ENCODE measurements around the gene APOD.
"Not testable (repeated sequence)": the region's sequence is repeated elsewhere in the genome, so short reads cannot be mapped to it uniquely, and the experiment has no call there.

Gene APOD

DNA sequence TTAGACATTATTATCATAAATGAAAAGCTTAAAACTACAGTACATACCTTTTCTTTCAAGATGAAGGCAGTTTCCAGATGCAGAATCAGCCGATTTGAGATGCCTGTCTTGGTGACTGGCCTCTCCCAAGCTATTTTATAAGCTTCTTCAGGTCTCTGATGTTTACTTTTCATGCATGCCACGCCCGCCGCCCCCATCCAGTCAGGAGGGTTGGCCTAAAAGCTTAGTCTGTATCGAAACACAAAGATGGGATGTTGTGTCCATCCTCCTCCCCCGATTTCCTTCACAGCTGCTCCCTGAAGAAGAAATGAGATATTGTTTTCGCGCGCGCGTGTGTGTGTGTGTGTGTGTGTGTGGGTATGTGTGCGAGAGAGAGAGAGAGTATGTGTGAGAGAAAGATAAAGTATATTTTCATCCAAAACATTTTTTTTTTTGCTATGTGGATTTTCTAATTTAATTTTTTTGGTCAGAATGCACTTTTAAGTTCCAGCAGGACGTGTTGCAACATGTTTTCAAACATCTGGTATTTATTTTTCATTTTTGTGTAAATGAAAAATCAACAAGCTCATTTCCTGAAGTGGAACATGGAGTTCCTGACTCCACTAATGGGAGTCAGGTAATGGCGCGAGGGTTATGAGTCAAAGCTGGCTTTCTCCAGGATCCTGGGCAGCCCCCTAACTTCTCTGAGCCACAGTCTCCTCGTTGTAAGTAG, at the start of gene APOD:
Gene APOD (minus strand): TSS at position 110 of the 712 bp plus-strand sequence. CDS start 4,479 bp downstream, outside the sequence.
- DNase-seq = no peak

DNA sequence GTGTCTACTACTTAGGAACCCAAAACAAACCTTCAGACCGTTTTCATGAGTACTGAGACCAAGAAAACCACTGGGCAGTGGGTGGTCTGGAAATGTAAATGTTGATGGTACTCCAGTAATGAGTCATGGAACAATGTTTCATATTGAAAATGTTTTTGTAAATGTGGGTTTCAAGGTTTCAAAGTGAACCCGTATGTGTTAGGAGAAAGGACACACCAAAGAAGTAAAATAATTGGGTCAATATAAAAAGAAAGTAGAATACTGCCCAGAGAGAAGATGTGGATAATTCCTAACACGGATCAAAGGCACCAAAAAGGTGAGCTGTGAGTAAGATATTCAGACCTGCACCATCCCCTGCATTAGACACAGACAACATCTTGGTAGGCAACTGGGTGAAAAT, 49.6 kb upstream of the APOD start:
- not testable (repeated sequence) for DNase-seq

DNA sequence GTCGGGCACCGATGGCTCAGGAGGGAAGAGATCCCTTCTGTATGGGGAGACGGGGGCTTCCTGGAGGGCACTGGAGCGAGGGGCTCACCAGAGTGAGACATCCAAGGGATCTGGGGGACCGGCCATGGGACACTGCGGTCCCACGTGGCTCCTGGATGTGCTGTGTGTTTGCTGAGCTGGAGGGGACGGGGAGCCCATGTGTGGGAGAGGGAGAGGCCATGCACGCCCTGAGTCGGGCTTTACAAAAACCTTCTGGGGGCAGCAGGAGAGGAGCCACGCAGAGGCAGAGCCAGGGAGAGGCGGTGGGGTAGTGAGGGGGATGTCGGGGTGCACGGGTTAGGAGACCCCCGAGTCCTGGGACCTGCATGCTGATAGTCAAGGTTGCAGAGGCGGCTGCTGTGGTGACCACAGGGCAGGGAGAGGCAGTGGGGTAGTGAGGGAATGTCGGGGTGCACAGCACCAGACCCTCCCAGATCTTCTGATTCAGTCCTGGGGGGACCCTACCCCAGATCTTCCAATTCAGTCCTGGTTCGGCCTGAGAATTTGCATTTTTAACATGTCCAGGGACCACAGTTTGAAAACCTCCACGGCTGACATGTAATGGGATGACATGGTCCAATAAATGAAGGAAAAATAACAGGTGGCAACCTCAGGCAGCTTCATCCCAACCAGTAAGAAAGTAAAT, 48.9 kb upstream of the APOD start:
- not testable (repeated sequence) for DNase-seq

DNA sequence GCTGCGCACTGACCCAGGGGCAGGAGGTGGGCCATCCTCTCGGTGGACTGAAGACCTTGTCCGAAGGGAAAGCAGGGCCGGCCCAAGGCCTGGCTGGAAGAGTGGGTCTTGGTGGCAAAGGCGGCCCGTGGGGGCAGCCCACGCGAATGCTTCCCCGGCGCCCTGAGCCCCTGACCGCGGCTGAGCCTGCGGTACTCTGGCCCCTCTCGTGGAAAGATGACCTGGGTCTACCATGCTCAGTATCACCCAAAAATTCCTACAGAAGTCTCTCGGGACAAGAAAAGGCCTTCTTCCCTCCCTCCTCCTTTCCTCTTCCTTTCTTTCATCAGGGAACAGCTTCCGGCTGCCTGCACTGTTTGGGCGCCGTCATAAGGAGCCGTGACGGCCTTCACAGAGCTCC, 48.3 kb upstream of the APOD start:
- not testable (repeated sequence) for DNase-seq

DNA sequence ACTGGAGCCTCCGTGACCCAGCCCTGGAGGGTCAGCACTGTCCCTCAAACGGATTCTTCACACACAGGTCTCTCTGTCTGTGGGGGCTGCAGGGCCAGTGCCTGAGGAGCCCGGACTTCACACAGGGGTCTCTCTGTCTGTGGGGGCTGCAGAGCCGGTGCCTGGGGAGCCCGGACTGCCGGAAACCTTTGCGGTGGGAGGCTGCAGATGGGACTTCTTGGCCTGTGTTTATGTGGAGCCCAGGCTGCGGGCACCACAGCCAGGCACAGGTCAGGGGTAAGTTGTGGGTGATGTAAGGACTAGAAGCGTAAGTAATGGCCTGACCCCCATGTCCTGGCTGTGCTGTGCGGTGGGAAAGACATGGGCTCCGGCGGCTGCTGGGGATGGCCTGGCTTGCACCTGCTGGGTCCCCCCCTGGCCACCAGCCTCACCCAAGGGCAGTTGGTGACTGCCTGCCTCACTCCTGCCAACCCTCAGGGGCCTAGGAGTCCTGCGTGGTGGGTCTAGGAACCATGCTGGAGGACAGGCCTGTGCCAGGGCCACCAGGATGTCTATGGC, 47.3 kb upstream of the APOD start:
- DNase-seq = not testable (repeated sequence)

DNA sequence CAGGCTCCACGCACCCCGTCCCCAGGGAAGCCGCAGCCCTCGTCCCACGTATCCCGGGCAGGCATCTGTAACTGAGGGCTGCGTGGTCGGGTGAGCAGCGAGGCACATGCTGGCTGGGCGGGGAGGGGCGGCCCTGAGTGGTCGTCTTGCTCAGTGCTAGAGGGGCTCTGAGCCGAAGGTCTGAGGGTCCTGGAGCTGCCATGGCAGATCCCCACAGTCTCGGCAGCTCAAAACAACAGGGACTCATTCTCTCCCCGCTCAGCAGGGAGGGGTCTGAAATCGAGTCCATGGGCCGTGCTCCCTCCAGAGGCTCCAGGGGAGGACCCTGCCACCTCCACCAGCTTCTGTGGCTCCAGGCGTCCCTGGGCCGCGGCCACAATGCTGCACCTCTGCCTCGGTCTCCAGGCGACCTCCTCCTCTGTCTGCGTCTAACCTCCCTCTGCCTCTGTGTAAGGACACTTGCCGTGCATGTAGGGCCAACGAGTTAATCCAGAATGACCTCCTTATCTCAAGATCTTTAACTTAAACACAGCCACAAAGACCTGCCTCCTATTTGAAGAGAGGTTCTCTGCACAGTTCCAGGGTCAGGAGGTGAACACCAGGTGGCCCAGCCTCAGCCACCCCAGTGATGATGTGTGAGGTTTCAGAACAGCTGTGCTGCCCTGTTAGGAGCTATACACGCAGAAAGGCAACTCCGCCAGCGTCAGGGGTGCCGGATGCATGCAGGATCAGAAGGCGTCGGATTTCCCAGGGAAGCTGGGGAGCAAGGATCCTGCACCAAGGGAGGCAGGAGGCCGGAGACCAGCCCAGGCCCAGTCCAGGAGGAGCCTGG, 46.6 kb upstream of the APOD start:
- DNase-seq = not testable (repeated sequence)

DNA sequence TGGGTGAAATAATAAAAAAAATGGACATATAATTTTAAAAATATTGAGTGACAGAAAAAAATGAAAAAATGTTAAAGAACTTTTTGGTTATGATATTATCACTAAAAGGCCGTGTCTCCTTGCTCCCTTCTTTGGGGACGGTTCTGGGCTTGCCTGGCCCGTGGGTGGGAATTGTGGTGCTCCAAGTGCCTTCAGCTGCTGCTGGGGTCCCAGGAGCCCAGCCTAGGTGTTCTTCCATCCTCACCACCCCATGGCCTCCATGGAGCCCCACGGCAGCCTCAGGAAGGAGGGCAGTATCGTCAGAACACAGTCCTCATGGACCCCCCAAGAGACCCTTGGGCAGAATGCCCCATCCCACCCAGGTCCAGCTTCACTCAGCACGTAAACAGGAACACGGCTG, 45.9 kb upstream of the APOD start:
- DNase-seq = not testable (repeated sequence)

DNA sequence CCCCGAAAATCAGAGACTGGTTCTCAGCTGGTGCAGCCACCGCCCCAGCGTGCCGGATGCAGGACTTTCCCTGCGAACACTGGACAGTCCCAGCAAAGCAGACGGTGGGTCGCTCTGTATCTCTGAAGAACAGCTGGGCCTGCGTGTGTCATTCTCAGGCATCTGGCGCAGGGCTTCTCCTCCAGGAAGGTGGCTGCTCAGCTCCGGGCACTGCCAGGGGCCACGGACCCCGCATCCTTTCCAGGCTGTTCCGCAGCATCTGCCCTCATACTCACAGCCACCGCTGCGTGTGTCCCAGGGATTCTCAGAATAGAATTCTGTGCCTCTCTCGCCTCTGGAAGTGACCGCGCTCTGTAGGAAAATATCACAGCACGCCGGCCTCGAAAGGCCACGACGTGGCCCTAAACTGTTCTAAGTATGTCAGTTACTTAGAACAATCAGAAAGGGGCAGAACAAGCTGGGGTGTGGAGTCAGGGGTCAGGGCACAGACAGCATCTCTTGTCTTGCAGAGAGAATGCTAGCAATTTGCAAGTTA, 44.7 kb upstream of the APOD start:
- DNase-seq = not testable (repeated sequence)

DNA sequence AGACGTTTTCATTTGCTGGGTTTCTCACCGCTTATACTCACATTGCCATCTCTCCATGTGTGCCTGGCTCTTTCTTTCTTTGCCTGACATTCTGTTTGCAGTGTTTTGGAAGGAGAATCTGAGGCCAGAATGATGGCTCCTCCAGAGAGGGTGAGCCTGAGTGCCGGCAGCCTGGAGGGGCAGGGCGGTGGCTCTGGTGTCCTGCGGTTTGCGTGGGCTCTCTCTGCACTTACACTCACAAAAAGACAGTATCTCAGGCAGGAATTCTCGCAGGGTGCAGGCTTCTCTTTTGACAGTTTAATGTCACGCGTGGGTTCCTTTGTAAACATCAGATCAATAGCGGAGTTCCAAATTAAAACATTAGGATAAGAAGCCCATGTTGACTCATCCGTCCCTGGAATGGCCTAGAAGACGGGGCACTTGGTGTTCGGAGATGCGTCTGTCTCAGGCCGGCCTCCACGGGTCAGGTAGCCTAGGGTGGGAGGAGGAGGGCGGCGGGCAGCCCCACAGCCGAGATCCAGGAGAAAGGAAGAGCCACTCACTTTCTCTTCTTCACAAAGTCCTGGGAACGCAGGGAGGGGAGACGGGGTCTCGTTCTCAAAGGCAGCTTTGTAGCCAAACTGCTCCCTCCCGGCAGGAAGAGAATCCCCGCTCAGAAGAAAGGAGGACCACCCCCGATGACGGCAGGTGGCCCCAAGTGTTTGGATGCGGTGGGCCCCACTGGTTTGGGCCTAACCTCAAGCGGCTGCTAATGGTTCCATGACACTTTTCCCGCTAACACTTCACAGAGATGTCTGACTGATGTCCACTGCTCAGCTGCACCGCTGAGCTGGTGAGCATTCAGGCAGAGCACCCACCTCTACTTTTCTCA, 44.0 kb upstream of the APOD start:
- not testable (repeated sequence) for DNase-seq

DNA sequence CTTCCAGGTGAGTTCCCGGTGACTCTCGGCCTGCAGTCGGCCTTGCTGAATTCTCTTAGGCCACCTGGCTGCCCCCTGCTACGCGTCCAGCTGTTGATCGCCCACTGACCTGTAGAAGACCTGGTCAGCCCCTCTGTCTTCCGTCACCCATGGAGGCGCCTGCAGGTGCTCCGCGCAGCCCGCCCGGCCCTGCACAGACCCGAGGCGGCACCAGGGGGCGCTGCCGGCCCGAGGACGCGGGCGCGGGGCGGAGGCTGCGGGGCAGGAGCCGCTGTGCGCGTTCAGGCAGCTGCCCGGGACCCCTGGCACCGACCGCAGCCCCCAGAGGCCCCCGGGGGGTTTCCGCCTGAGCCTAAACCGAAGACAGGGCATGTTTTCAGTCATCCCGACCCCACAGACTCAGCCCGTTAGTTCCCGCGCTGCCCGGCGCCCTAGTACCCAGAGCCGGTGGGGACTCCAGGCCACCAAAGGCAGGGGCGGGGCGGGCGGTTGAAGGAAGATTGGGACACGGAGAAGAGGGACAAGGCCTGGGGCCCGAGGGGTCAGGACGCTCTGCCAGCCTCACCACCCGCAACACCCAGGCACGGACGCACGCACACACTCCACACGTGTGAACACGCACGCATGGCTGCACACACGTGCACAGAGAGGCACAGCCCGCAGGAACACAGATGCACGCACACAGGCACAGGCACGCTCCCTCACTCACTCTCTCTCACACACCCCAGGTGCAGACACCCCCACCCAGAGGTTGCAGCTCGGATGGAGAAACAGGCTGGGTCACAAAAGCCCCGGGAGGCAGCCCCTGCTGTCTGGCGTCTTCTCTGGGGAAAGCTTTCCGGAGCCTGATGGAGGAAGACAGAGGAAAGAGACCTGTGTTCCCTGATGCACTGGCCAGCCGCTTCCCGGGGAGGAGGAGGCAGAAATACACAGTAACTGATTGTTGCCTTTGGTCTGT, 41.1 kb upstream of the APOD start:
- DNase-seq = not testable (repeated sequence)

DNA sequence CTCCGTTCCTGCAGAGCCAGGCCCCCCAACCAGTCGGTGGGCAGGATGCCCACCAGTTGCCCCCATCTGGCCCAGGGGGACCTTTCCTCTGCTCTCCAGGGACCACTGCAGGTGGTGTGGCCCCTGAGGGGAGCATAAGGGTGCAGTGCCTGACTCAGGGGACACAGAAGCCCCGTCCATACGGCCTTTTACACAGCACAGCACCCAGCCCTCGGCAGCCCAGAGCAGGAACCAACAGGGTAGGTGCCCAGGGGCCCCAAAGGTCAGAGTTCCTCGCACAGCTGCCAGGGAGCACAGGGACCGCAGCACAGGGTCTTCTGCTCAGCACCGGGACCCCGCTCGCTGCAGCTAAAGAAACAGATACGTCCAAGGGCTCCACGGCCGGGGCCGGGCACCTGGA, 40.4 kb upstream of the APOD start:
- not testable (repeated sequence) for DNase-seq

DNA sequence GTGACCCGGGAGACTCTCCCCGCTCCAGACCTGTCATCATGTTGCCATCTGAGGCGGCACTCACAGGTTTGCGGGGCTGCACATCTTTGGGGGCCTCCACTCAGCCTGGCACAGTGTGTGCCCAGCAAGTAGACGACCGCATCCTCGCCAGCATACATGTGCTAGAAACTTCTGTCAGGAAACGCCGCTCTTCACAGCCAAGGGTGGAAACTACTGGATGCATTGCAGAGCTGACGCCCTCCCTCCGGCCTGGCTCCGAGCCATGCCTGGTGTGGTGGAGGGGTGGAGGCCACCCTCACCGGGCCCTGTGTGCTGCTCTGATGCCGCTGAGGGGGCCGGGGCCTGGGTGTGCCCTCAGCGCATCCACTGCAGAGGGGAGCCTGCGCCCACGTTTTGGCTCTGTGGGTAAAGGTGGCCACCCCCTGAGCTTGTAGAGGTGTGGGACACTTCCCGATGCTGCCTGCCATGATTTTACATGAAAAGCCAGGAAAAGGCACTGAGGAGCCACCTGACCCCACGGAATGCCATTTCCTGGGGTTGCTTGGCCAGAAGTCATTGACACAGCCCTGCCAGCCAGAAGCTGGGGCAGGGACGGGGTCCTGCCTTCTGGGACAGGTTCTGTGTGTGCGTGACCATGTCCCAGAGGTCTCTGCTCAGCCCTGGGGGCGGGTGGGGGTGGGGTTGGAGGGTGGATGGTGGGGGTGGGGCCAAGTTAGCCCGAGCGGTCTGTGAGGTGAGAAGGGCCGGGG, 39.7 kb upstream of the APOD start:
- not testable (repeated sequence) for DNase-seq

DNA sequence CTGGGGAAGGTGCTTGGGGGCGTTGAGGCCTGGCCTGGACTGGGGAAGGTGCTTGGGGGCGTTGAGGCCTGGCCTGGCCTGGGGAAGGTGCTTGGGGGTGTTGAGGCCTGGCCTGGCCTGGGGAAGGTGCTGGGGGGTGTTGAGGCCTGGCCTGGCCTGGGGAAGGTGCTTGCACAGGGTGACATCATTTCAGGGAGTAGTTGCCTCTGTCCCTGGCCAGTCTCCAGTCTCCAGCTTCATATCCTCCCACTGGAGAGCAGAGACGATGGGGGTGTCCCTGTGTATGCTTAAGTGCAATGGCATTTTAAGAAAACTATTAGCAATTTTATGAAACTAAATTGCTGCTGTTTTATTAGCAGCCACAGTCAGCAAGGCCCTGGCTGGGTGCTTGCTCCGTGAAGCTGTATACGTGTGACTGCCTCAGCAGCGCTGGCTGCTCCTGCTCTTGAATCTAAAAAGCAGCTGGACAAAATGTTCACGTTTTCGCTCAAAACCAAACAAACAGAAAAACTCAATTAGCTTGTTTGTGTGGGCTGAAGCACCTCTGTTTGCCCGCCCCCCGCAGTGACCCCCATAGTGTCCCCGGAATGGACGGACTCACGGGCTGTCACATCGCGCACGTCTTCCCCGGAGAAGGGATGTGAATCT, 38.9 kb upstream of the APOD start:
- not testable (repeated sequence) for DNase-seq

DNA sequence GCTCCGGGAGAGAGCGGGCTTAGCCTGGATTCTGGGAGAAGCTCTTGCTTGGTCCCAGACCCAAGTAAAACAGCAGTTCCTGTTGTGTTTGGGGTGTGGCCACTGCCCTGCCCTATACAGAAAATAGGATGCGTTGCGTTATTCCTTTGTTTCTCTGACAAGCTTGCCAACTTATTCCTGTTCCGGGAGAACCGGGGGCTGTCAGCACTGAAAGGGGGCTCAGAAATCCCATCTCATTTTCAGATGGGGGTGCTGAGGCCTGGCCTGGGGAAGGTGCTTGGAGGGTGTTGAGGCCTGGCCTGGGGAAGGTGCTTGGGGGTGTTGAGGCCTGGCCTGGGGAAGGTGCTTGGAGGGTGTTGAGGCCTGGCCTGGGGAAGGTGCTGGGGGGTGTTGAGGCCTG, 38.3 kb upstream of the APOD start:
- DNase-seq = not testable (repeated sequence)

DNA sequence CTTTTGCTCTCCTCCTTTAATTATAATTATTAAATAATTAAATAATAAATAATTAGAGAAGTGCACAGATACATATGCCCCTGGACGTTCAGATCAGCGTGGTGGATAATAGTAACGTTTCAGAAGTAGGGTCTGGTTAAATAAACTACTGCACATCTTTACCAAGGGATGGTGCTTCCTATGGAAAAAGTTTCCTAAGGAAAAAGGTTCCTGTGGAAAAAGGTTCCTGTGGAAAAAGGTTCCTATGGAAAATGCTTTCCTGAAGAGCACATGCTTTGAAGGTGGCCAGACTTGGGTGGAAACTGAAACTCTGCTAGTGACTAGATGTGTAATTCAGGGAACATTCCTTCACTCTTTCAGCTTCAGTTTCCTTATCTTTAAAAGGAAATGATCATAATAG, 37.4 kb upstream of the APOD start:
- DNase-seq = not testable (repeated sequence)

DNA sequence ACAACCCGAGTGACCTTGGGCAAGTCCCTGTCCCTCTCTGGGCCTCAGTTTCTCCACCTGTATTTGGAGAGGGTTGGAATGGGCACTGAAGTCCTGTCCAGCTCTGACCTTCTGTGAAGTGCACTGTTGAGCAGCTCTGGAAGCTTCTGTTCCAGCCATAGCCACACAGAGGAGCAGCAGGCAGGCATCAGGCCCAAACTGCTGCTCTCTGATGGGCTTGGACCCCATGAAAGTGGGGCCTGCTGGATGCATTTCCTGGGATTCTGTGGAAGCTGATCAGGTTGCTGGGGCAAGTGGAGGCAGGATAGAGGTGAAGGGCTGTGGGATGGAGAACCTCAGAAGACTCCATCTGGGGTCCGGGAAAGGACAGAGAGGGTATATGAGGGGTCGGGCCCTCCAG, 36.7 kb upstream of the APOD start:
- not testable (repeated sequence) for DNase-seq

DNA sequence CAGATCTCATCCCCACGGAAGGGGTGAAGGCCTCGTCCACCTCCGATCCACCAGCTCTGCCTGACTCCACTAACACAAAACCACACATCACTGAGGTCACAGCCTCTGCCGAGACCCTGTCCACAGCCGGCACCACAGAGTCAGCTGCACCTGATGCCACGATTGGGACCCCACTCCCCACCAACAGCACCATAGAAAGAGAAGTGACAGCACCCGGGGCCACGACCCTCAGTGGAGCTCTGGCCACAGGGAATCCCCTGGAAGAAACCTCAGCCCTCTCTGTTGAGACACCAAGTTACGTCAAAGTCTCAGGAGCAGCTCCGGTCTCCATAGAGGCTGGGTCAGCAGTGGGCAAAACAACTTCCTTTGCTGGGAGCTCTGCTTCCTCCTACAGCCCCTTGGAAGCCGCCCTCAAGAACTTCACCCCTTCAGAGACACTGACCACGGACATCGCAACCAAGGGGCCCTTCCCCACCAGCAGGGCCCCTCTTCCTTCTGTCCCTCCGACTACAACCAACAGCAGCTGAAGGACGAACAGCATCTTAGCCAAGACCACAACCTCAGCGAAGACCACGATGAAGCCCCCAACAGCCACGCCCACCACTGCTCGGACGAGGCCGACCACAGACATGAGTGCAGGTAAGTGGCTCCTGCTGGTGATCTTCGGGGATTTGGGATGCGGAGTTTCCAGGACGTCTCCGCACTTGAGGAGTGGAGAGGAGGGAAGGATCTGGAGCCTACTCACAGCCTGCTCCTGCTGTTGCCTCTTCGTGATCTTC, 36.0 kb upstream of the APOD start:
- not testable (repeated sequence) for DNase-seq
